Right lobe of liver (tissue), 6 donors: ENCODE measurements around the gene STIL. TPM values are rescaled to one million over a fixed set of nuclear protein-coding genes. Genes with fewer than 3 reads are reported as not detected.

ENCODE experiments used
- ATAC-seq, 4 donors: fragments of 200-7000 bp; cut with Tn5 transposase; one replicate each; pipeline ENCODE4 v1.9.1; 2020; ENCODE audit warnings: mild to moderate bottlenecking in 4 of 4, moderate library complexity in 4 of 4
- DNase-seq, 3 donors: peaks; one replicate each; pipeline ENCODE4 v3.0.0-alpha.2; 2020
- H3K27ac ChIP-seq, 3 donors: fragments of 200-600 bp; one replicate each; pipeline ENCODE4 v1.8.0; 2022
- H3K27me3 ChIP-seq, 2 donors: fragments of 200-600 bp; one replicate each; pipeline ENCODE4 v1.8.0; 2022
- H3K36me3 ChIP-seq, 4 donors: fragments of 200-600 bp; sonication (generic) in 1 of 4; one replicate each; pipeline versions ENCODE4 v1.5.1 to v1.8.0; 2017 to 2022; ENCODE audit warnings: control low read depth in 1 of 4
- H3K4me1 ChIP-seq, 4 donors: fragments of 200-600 bp; sonication (generic) in 1 of 4; one replicate each; pipeline versions ENCODE4 v1.5.1 to v1.8.0; 2017 to 2022; ENCODE audit warnings: control low read depth in 1 of 4
- H3K4me3 ChIP-seq, 3 donors: fragments of 200-600 bp; one replicate each; pipeline ENCODE4 v1.8.0; 2022
- H3K9me3 ChIP-seq, 4 donors: fragments of 200-600 bp; sonication (generic) in 1 of 4; one replicate each; pipeline versions ENCODE4 v1.5.1 to v1.8.0; 2017 to 2022; ENCODE audit warnings: control low read depth in 1 of 4
- POLR2A ChIP-seq: fragments of 450-650 bp; IDR thresholded peaks from one replicate; pipeline ENCODE4 v1.6.1; 2017; ENCODE audit warnings: antibody characterized with exemption, mild to moderate bottlenecking
- WGBS: methylation state at CpG from one replicate; pipeline ENCODE4 v1.1.6; 2018; ENCODE audit warnings: low coverage, low lambda C conversion rate; ENCODE audit not compliant: insufficient coverage; ENCODE audit errors: missing lambda C conversion rate; 5-methylcytosine and 5-hydroxymethylcytosine counted together
- intact Hi-C, 2 donors: fragments of 100-400 bp; cut with DNase I; formaldehyde crosslinking; loops; one replicate each; pipeline versions ENCODE4 v1.11.2 to v1.14.1; 2022
- total RNA-seq, 6 experiments: library from RNA; depleted of rRNA in 2 of 6; stranded (reverse); fragments of >200 nt in 2 of 6; fragmentation: NEBNext Ultra II Directional in 3 of 6; extraction: Animal tissue kit (Norgen Biotek cat#: 25700) in 3 of 6; gene quantifications; one replicate each; pipeline versions ENCODE4 v1.1.0 to v1.2.4, GENCODE V29; 2016 to 2023
- TF ChIP-seq, protein P1 (sequence below), 4 donors: fragments of 200-600 bp in 3 of 4; fragments of 450-650 bp in 1 of 4; IDR thresholded peaks; one replicate each; pipeline versions ENCODE4 v1.5.1 to v1.8.0; 2016 to 2022; ENCODE audit warnings: antibody characterized with exemption in 4 of 4, mild to moderate bottlenecking in 2 of 4
- donor health status: DM: no; HTN: yes; CAD: no.
- donor health status: DM: no; HTN: no; CAD: no.
- donor health status: DM: no; HTN: no; CAD: no.
- donor health status: DM: no; HTN: yes; CAD: no.
- donor health status: DM: no; HTN: yes; CAD: no.

The STIL gene
- total RNA-seq, 6 experiments from 2014 or later: 0.61 to 2.5 (median 0.87) TPM

DNA sequence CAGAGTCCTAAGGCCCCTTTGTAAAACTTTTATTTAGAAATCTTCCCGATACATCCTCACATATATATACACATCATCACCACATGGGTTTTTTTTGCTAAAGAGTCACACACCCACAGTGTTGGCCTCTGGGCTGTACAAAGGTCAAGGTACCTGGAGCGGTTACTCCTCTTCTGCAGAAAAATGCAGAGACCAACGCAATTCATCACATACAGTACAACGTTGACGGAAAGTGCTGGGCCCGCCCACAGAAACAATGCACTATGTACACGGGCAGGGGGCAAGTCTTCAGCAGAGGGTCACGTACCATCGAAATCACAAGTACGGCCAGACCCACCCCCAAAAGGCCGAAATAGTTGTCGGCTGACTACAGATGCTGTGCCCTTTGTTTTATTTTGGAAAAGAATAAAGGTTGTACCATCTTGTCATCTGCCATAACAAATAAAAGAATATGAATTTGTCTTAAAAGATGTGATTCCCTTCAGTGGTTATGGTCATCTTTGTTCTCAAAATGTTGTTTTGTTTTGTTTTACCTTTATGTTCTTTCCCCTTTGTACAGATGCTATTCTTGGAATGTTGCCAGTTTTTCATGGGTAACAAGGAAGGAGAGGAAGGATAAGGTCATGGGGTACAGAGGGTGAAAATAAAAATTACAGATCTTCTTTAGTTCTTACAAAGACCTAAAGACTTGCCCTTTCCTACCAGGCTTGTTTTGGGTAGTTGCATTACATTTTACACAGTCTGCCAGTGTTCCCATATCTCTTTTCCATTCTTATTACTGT, 97.5 kb downstream of the STIL start:
- no peak overlapping the region for H3K27ac ChIP-seq
- DNase-seq (no peak), ATAC-seq (no peak)
- H3K4me3 ChIP-seq: no peak overlapping the region
- intact Hi-C loops: no loop called here
- no peaks in the 10 kb centered on the region for H3K27me3 ChIP-seq
- no peaks in the 10 kb centered on the region for H3K36me3 ChIP-seq
- H3K9me3 ChIP-seq: no peaks in the 10 kb centered on the region
- WGBS: 73% methylated on average over 11 of the region's 12 CpGs
- H3K4me1 ChIP-seq: no peaks in the 10 kb centered on the region
- TF ChIP-seq, protein P1, sequence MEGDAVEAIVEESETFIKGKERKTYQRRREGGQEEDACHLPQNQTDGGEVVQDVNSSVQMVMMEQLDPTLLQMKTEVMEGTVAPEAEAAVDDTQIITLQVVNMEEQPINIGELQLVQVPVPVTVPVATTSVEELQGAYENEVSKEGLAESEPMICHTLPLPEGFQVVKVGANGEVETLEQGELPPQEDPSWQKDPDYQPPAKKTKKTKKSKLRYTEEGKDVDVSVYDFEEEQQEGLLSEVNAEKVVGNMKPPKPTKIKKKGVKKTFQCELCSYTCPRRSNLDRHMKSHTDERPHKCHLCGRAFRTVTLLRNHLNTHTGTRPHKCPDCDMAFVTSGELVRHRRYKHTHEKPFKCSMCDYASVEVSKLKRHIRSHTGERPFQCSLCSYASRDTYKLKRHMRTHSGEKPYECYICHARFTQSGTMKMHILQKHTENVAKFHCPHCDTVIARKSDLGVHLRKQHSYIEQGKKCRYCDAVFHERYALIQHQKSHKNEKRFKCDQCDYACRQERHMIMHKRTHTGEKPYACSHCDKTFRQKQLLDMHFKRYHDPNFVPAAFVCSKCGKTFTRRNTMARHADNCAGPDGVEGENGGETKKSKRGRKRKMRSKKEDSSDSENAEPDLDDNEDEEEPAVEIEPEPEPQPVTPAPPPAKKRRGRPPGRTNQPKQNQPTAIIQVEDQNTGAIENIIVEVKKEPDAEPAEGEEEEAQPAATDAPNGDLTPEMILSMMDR (IDR thresholded peaks at IDR 0.05): no peak

DNA sequence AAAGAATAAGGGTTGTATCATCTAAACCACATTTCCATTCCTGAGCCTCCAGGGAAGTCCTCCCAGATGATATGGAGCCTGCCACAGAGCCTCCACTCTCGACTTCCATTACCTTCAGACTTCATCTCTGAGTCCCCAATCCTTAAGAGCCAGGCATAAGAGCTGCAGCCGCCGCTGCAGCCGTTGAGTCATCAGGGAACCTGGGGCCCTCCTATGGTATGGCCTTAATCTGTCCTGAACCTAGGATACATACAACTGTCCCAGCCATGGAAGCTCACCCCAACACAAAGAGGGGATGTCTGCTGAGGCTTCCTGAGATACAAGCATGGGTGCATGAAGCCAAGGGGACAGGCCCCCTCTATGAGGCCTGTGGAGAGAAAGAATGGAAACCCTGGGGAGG, 98.2 kb downstream of the STIL start:
- ATAC-seq: no peak
- no peak for DNase-seq
- H3K27ac ChIP-seq: no peak overlapping the region
- no peaks in the 10 kb centered on the region for H3K36me3 ChIP-seq
- TF ChIP-seq, protein P1 (IDR thresholded peaks at IDR 0.05): no peak
- TF ChIP-seq POLR2A: no peak
- H3K9me3 ChIP-seq: no peaks in the 10 kb centered on the region
- WGBS: 86% methylated on average over 4 of the region's 4 CpGs
- H3K4me1 ChIP-seq: no peaks in the 10 kb centered on the region
- intact Hi-C loops: no loop called here
- no peak overlapping the region for H3K4me3 ChIP-seq
- no peaks in the 10 kb centered on the region for H3K27me3 ChIP-seq

DNA sequence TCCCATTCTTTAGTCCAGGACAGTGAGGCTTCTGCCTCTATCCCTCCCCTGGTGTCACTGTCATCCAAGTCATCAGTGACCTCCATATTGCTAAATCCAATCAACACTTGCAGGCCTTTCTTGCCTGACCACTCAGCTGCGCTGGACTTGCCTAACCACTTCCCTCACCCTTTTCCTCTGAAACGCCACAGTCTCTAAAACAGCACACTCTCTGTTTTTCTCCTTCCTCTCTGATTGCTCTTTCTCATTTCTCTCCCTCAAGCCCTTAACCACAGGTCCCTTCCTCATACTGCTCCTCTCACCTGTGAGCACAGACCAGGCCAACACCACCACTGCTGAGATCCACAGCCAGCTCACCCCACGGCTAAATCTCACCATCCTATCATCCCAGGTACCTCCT, 99.4 kb downstream of the STIL start:
- ATAC-seq: no peak
- WGBS: 53% methylated on average over 3 of the region's 3 CpGs
- Histone ChIP-seq H3K4me1 (no peaks in the 10 kb centered on the region), H3K36me3 (no peaks in the 10 kb centered on the region), H3K27ac (no peak overlapping the region), H3K4me3 (no peak overlapping the region), H3K27me3 (no peaks in the 10 kb centered on the region), H3K9me3 (no peaks in the 10 kb centered on the region)
- TF ChIP-seq, protein P1 (IDR thresholded peaks at IDR 0.05): no peak
- no peak for TF ChIP-seq POLR2A
- intact Hi-C loops: no loop called here
- DNase-seq: no peak

DNA sequence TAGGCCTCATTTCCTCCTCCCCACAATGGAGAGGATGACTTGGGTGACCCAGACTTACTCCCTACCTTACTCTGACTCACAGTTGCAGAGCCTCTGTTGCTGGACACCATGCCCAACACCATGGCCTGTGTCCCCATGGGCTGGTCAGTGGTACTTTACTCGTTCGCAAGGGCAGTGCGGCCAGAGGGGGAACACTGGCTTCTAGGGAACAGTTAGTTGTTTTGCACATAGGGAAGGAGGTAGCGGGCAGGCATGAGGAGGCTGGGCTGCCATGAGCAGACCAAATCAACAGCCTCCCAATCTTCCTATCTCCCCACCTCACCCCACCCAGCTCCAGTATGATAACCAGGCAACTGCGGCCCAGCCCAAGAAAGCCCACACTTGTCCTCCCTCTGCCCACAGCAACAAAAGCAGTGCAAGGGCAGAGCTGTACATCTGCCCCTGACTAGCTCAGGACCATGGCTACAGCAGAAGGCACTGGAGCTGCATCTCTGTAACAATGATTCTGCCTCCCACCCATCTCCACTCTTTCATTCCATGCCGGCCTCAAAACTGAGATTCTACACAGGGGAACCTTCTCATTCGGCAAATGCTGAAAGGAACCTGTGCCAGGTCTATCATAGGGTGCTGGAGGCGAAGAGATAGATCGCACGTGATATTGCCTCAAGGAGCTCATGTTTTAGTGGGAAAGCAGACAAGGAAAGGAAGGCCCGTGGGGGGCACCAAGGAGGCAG, 100.5 kb downstream of the STIL start:
- 90% methylated on average over 8 of the region's 11 CpGs for WGBS
- no peaks in the 10 kb centered on the region for H3K36me3 ChIP-seq
- TF ChIP-seq POLR2A: no peak
- TF ChIP-seq, protein P1 (IDR thresholded peaks at IDR 0.05): no peak
- H3K27me3 ChIP-seq: no peaks in the 10 kb centered on the region
- ATAC-seq: peak in 1 of 4 donors; percentile 18
- H3K27ac ChIP-seq: no peak overlapping the region
- intact Hi-C loops: no loop called here
- H3K4me3 ChIP-seq: no peak overlapping the region
- H3K9me3 ChIP-seq: no peaks in the 10 kb centered on the region
- no peaks in the 10 kb centered on the region for H3K4me1 ChIP-seq
- no peak for DNase-seq
